CD4-positive, alpha-beta T cell (primary cell): Measurements from ENCODE around the gene MOB1B. TPM values are rescaled to one million over a fixed set of nuclear protein-coding genes. Genes with fewer than 3 reads are reported as not detected.

ENCODE experiments used
- ATAC-seq: fragments of 200-7000 bp; cut with Tn5 transposase; one replicate; pipeline ENCODE4 v1.10.0; 2022; ENCODE audit warnings: mild to moderate bottlenecking; ENCODE audit not compliant: poor library complexity
- CTCF ChIA-PET: fragments of 350-600 bp; sonication (Branson Sonifier 250); formaldehyde crosslinking; loops from one replicate; lab custom pipeline; 2021; ENCODE audit warnings: antibody characterized with exemption, inconsistent platforms; lab: Charles Lee
- POLR2A ChIA-PET: fragments of 350-600 bp; sonication (Branson Sonifier 250); formaldehyde crosslinking; loops from one replicate; lab custom pipeline; 2021; ENCODE audit warnings: antibody characterized with exemption, inconsistent platforms; lab: Charles Lee
- DNase-seq, 14 experiments: peaks; one replicate each; pipeline ENCODE4 v3.0.0-alpha.2; 2013 to 2020; ENCODE audit warnings: mixed read lengths in 2 of 14
- H3K27ac ChIP-seq, 2 donors: one replicate each; pipeline versions ENCODE4 v1.5.1 to v1.7.0; 2013; ENCODE audit warnings: low read length in 2 of 2, low read depth in 1 of 2, mild to moderate bottlenecking in 1 of 2
- H3K27me3 ChIP-seq, 2 experiments: 1 replicate in 1 of 2; 2 replicates in 1 of 2; pipeline versions ENCODE4 v1.6.1 to v1.7.0; 2013; ENCODE audit warnings: low read length in 2 of 2, control low read depth in 1 of 2, mild to moderate bottlenecking in 1 of 2, moderate library complexity in 1 of 2; ENCODE audit not compliant: insufficient read depth in 2 of 2, control insufficient read depth in 1 of 2
- H3K36me3 ChIP-seq: one replicate; pipeline ENCODE4 v1.6.1; 2013; ENCODE audit warnings: low read length, control low read depth; ENCODE audit not compliant: insufficient read depth
- H3K4me1 ChIP-seq: one replicate; pipeline ENCODE4 v1.6.1; 2013; ENCODE audit warnings: low read length, control low read depth; ENCODE audit not compliant: insufficient read depth
- H3K4me3 ChIP-seq: one replicate; pipeline ENCODE4 v1.5.1; 2013; ENCODE audit warnings: mild to moderate bottlenecking, low read length, moderate library complexity
- H3K9me3 ChIP-seq, 2 experiments: 1 replicate in 1 of 2; 2 replicates in 1 of 2; pipeline versions ENCODE4 v1.6.1 to v1.7.0; 2013; ENCODE audit warnings: low read length in 2 of 2, mild to moderate bottlenecking in 2 of 2, control low read depth in 1 of 2, moderate library complexity in 1 of 2; ENCODE audit not compliant: control insufficient read depth in 1 of 2, insufficient read depth in 1 of 2
- H3K27ac Mint-ChIP-seq: one replicate; pipeline ENCODE4 v1.8.0; 2020; ENCODE audit warnings: mixed read lengths
- H3K27me3 Mint-ChIP-seq: one replicate; pipeline ENCODE4 v1.8.0; 2021; ENCODE audit warnings: mixed read lengths
- H3K36me3 Mint-ChIP-seq: one replicate; pipeline ENCODE4 v1.8.0; 2021; ENCODE audit warnings: low read depth, mixed read lengths
- H3K4me1 Mint-ChIP-seq: one replicate; pipeline ENCODE4 v1.8.0; 2021; ENCODE audit warnings: low read depth, mixed read lengths
- H3K4me3 Mint-ChIP-seq: one replicate; pipeline ENCODE4 v1.8.0; 2020; ENCODE audit warnings: mild to moderate bottlenecking, mixed read lengths
- H3K9me3 Mint-ChIP-seq: one replicate; pipeline ENCODE4 v1.8.0; 2020; ENCODE audit warnings: mixed read lengths
- intact Hi-C, 2 experiments: fragments of 100-400 bp; cut with DNase I in 1 of 2; cut with micrococcal nuclease in 1 of 2; formaldehyde crosslinking; loops; one replicate each; pipeline versions ENCODE4 v1.15.1 to v1.9.0; 2023 to 2025; cut with DNase I, micrococcal nuclease
- total RNA-seq, 174 experiments: library from RNA in 2 of 174; stranded (reverse) in 2 of 174; gene quantifications; one replicate each; pipeline ENCODE4 v1.2.3 and lab custom pipeline; 2021 to 2026
- TF ChIP-seq, protein P1 (sequence below): fragments of 200-600 bp; IDR thresholded peaks from one replicate; pipeline ENCODE4 v1.8.0; 2022; ENCODE audit warnings: antibody characterized with exemption, mild to moderate bottlenecking

Gene MOB1B
- total RNA-seq, 2 experiments from 2014 or later = 13.1 to 13.4 TPM

GRCh38 chr4:70880739-70881138 is 21.4 kb upstream of the MOB1B start:
- TF ChIP-seq, protein P1, sequence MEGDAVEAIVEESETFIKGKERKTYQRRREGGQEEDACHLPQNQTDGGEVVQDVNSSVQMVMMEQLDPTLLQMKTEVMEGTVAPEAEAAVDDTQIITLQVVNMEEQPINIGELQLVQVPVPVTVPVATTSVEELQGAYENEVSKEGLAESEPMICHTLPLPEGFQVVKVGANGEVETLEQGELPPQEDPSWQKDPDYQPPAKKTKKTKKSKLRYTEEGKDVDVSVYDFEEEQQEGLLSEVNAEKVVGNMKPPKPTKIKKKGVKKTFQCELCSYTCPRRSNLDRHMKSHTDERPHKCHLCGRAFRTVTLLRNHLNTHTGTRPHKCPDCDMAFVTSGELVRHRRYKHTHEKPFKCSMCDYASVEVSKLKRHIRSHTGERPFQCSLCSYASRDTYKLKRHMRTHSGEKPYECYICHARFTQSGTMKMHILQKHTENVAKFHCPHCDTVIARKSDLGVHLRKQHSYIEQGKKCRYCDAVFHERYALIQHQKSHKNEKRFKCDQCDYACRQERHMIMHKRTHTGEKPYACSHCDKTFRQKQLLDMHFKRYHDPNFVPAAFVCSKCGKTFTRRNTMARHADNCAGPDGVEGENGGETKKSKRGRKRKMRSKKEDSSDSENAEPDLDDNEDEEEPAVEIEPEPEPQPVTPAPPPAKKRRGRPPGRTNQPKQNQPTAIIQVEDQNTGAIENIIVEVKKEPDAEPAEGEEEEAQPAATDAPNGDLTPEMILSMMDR = no peak
- ATAC-seq (no peak), DNase-seq (no peak)
- H3K27ac ChIP-seq = no peak overlapping the region
- CTCF ChIA-PET = no interaction called here
- no peaks in the 10 kb centered on the region for H3K9me3 ChIP-seq
- Mint-ChIP-seq H3K27me3 (no peaks in the 10 kb centered on the region), H3K27ac (no peak overlapping the region), H3K4me1 (no peaks in the 10 kb centered on the region), H3K36me3 (no peaks in the 10 kb centered on the region), H3K9me3 (no peaks in the 10 kb centered on the region), H3K4me3 (no peak overlapping the region)
- intact Hi-C loops = loop anchor here in 1 of 2 experiments (5.0 kb wide), 1 partner anchor 832 kb away; no protein-coding TSS in a partner anchor
- no peak overlapping the region for H3K4me3 ChIP-seq
- H3K36me3 ChIP-seq = no peaks in the 10 kb centered on the region
- H3K27me3 ChIP-seq = no peaks in the 10 kb centered on the region
- POLR2A ChIA-PET = no interaction called here
- no peaks in the 10 kb centered on the region for H3K4me1 ChIP-seq

DNA sequence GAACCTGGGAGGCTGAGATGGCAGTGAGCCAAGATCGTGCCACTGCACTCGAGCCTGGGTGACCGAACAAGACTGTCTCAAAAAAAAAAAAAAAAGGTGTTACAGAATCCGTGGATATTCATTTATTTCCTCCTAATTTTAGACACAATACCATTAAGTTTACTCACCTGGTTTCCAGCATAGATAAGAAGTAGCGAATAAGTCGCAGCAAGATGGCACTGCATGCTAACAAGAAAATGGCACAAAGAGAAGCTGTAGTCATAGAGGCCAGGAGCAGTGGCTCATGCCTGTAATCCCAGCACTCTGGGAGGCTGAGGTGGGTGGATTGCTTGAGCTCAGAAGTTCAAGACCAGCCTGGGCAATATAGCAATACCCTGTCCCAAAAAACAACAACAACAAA is 17.0 kb upstream of the MOB1B start:
- Mint-ChIP-seq H3K36me3 (no peaks in the 10 kb centered on the region), H3K9me3 (no peaks in the 10 kb centered on the region), H3K4me3 (no peak overlapping the region), H3K4me1 (no peaks in the 10 kb centered on the region), H3K27ac (no peak overlapping the region), H3K27me3 (no peaks in the 10 kb centered on the region)
- CTCF ChIA-PET = interaction anchor here (0.7 kb wide), 1 partner anchor 8 kb away, joined by 3 read pairs; no protein-coding TSS in a partner anchor
- ATAC-seq (no peak), DNase-seq (peak in 1 of 14 experiments; percentile 16)
- intact Hi-C loops = no loop called here
- Histone ChIP-seq H3K4me1 (no peaks in the 10 kb centered on the region), H3K36me3 (no peaks in the 10 kb centered on the region), H3K27me3 (no peaks in the 10 kb centered on the region), H3K4me3 (no peak overlapping the region), H3K27ac (no peak overlapping the region), H3K9me3 (no peaks in the 10 kb centered on the region)
- TF ChIP-seq, protein P1 = no peak
- POLR2A ChIA-PET = no interaction called here

DNA sequence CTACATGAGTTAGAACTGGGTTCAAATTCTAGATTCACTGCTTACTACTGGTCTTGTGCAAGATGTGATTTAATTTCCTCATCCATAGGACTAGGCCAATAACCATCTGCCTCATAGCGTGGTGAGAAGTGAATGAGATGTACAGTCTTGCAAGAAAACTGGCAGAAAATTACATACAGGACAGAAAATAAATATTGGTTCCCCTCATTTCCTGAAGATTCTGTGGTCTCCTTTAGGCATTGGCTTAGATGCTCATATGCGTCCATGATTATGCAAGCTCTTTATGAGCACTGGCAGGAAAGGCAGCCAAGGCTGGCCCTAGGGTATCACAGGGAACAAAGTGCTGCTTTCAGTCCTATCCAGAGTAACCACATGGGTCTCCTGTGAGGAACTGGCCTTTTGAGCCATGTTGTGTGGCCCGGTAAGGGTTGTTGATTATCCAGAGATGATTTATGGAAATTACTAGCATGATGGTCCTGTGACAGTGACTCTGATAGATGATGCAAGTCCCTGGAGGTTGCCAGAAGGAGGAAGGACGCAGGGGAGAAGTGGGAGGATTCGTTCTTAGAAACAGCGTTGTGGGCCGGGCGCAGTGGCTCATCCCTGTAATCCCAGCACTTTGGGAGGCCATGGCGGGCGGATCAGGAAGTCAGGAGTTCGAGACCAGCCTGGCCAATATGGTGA is 9.9 kb upstream of the MOB1B start:
- Mint-ChIP-seq H3K4me1 (no peaks in the 10 kb centered on the region), H3K4me3 (no peak overlapping the region), H3K27me3 (no peaks in the 10 kb centered on the region), H3K36me3 (no peaks in the 10 kb centered on the region), H3K27ac (no peak overlapping the region), H3K9me3 (no peaks in the 10 kb centered on the region)
- H3K27me3 ChIP-seq = no peaks in the 10 kb centered on the region
- DNase-seq (peak in 3 of 14 experiments; percentile 6 to 70 (median 61)), ATAC-seq (no peak)
- no peaks in the 10 kb centered on the region for H3K4me1 ChIP-seq
- no peaks in the 10 kb centered on the region for H3K36me3 ChIP-seq
- ChIA-PET CTCF (no interaction called here), POLR2A (no interaction called here)
- H3K9me3 ChIP-seq = no peaks in the 10 kb centered on the region
- H3K4me3 ChIP-seq = no peak overlapping the region
- intact Hi-C loops = no loop called here
- TF ChIP-seq, protein P1 = no peak
- H3K27ac ChIP-seq = no peak overlapping the region
